SK-N-SH (cell line): ENCODE data around the gene MED27. TPM values are rescaled to one million over a fixed set of nuclear protein-coding genes. Genes with fewer than 3 reads are reported as not detected.

Source experiments
- CTCF ChIA-PET: fragments of 300-600, 350-600 bp; formaldehyde crosslinking; extraction: SDS; loops from one replicate; lab custom pipeline; 2021; lab: Yijun Ruan, JAX
- POLR2A ChIA-PET: fragments of 350-600 bp; sonication (Branson Sonifier 250); formaldehyde crosslinking; extraction: SDS; loops from one replicate; lab custom pipeline; 2020; ENCODE audit warnings: antibody characterized with exemption, inconsistent platforms; lab: Yijun Ruan, JAX
- DNase-seq: peaks from one replicate; pipeline ENCODE4 v3.0.0; 2012
- H2AFZ ChIP-seq: fragments of 200-600 bp; sonication (generic); 2 replicates; pipeline ENCODE4 v1.8.1; 2016; ENCODE audit warnings: antibody characterized with exemption, mild to moderate bottlenecking, low read depth
- H3F3A ChIP-seq: fragments of 200-600 bp; sonication (generic); replicated peaks from 2 replicates; pipeline ENCODE3; 2016; ENCODE audit warnings: antibody characterized with exemption, mild to moderate bottlenecking; ENCODE audit not compliant: insufficient read depth
- H3K27ac ChIP-seq, 2 experiments: fragments of 200-500 bp in 1 of 2; fragments of 200-600 bp in 1 of 2; sonication (Bioruptor generic) in 1 of 2; sonication (generic), shearing (Covaris generic) in 1 of 2; 2 replicates each; pipeline versions ENCODE4 v1.5.1 to v1.6.1; 2014 to 2016; ENCODE audit warnings: low read depth in 2 of 2, inconsistent platforms in 1 of 2, low read length in 1 of 2, mild to moderate bottlenecking in 1 of 2, mixed read lengths in 1 of 2
- H3K27me3 ChIP-seq: fragments of 200-600 bp; sonication (generic), shearing (Covaris generic); 2 replicates; pipeline ENCODE4 v1.6.1; 2016; ENCODE audit warnings: mixed run types; ENCODE audit not compliant: insufficient read depth
- H3K36me3 ChIP-seq, 2 experiments: fragments of 200-500 bp in 1 of 2; fragments of 200-600 bp in 1 of 2; sonication (Bioruptor generic) in 1 of 2; sonication (generic) in 1 of 2; replicated peaks in 1 of 2; 2 replicates each; pipeline versions ENCODE3 to v1.5.1; 2014 to 2016; ENCODE audit warnings: low read length in 1 of 2, mild to moderate bottlenecking in 1 of 2; ENCODE audit not compliant: insufficient read depth in 2 of 2, control insufficient read depth in 1 of 2
- H3K4me1 ChIP-seq, 2 experiments: fragments of 200-500 bp in 1 of 2; fragments of 200-600 bp in 1 of 2; sonication (Bioruptor generic) in 1 of 2; sonication (generic), shearing (Covaris generic) in 1 of 2; 2 replicates each; pipeline versions ENCODE4 v1.5.1 to v1.6.1; 2014 to 2016; ENCODE audit warnings: low read depth in 1 of 2, low read length in 1 of 2, mixed run types in 1 of 2; ENCODE audit not compliant: insufficient read depth in 2 of 2, control insufficient read depth in 1 of 2
- H3K4me2 ChIP-seq: fragments of 200-600 bp; sonication (generic), shearing (Covaris generic); 2 replicates; pipeline ENCODE4 v1.6.1; 2017; ENCODE audit warnings: mixed run types
- H3K4me3 ChIP-seq, 2 experiments: fragments of 200-500 bp in 1 of 2; fragments of 200-600 bp in 1 of 2; sonication (Bioruptor generic) in 1 of 2; sonication (generic), shearing (Covaris generic) in 1 of 2; 2 replicates each; pipeline versions ENCODE4 v1.5.1 to v1.8.1; 2014 to 2016; ENCODE audit warnings: low read depth in 2 of 2, inconsistent platforms in 1 of 2, low read length in 1 of 2, mild to moderate bottlenecking in 1 of 2, mixed read lengths in 1 of 2, moderate library complexity in 1 of 2
- H3K79me2 ChIP-seq: fragments of 200-600 bp; sonication (generic); 2 replicates; pipeline ENCODE4 v1.8.1; 2017; ENCODE audit warnings: mild to moderate bottlenecking; ENCODE audit not compliant: insufficient read depth
- H3K9ac ChIP-seq: fragments of 200-600 bp; sonication (generic); 2 replicates; pipeline ENCODE4 v1.6.1; 2017; ENCODE audit warnings: mixed run types
- H3K9me2 ChIP-seq: fragments of 200-600 bp; sonication (generic); 2 replicates; pipeline ENCODE4 v1.6.1; 2017; ENCODE audit warnings: mixed run types
- H3K9me3 ChIP-seq: fragments of 200-600 bp; sonication (generic); 2 replicates; pipeline ENCODE4 v1.6.1; 2017; ENCODE audit warnings: mixed run types, mild to moderate bottlenecking, moderate library complexity
- H4K20me1 ChIP-seq: fragments of 200-600 bp; sonication (generic); 2 replicates; pipeline ENCODE4 v1.6.1; 2017; ENCODE audit warnings: mild to moderate bottlenecking, mixed run types; ENCODE audit not compliant: insufficient read depth
- CHD2 ChIP-seq: fragments of 150-350 bp; IDR thresholded peaks from 2 replicates; pipeline ENCODE4 v1.6.1; 2018; ENCODE audit warnings: low read length; ENCODE audit not compliant: partially characterized antibody
- ELF1 ChIP-seq: IDR thresholded peaks from 2 replicates; pipeline ENCODE4 v1.4.0; 2012
- GABPA ChIP-seq: IDR thresholded peaks from 2 replicates; pipeline ENCODE4 v1.4.0; 2012; ENCODE audit warnings: low read depth, mild to moderate bottlenecking
- IRF3 ChIP-seq: fragments of 150-350 bp; IDR thresholded peaks from 2 replicates; pipeline ENCODE4 v1.6.1; 2016; ENCODE audit warnings: mild to moderate bottlenecking, low read depth, low read length
- MAX ChIP-seq: IDR thresholded peaks from 2 replicates; pipeline ENCODE4 v1.4.0; 2012; ENCODE audit warnings: low read depth
- MEF2A ChIP-seq: IDR thresholded peaks from 2 replicates; pipeline ENCODE4 v1.4.0; 2012; ENCODE audit warnings: low read depth, borderline replicate concordance
- MXI1 ChIP-seq: IDR thresholded peaks from 2 replicates; pipeline ENCODE4 v1.6.1; 2012; ENCODE audit warnings: mild to moderate bottlenecking, low read depth, low read length, improper control_type of control experiment
- NFIC ChIP-seq: IDR thresholded peaks from 2 replicates; pipeline ENCODE4 v1.4.0; 2012; ENCODE audit warnings: borderline replicate concordance
- NRF1 ChIP-seq: IDR thresholded peaks from 2 replicates; pipeline ENCODE4 v1.6.1; 2012; ENCODE audit warnings: low read depth, mild to moderate bottlenecking, low read length
- POLR2AphosphoS5 ChIP-seq: IDR thresholded peaks from 2 replicates; pipeline ENCODE4 v1.6.1; 2012; ENCODE audit warnings: low read depth, low read length
- RAD21 ChIP-seq: IDR thresholded peaks from 2 replicates; pipeline ENCODE4 v1.6.1; 2012; ENCODE audit warnings: mild to moderate bottlenecking, low read length
- RCOR1 ChIP-seq: fragments of 150-350 bp; IDR thresholded peaks from 2 replicates; pipeline ENCODE4 v1.6.1; 2017; ENCODE audit warnings: antibody characterized with exemption, low read length
- REST ChIP-seq: IDR thresholded peaks from 2 replicates; pipeline ENCODE4 v1.6.1; 2012; ENCODE audit warnings: mild to moderate bottlenecking, low read depth, low read length, moderate library complexity
- RXRA ChIP-seq: IDR thresholded peaks from 2 replicates; pipeline ENCODE4 v1.4.0; 2012; ENCODE audit warnings: low read depth, mild to moderate bottlenecking, borderline replicate concordance
- SIN3A ChIP-seq: IDR thresholded peaks from 2 replicates; pipeline ENCODE4 v1.6.1; 2012; ENCODE audit warnings: low read depth, mild to moderate bottlenecking, low read length, moderate library complexity, borderline replicate concordance
- TCF12 ChIP-seq: IDR thresholded peaks from 2 replicates; pipeline ENCODE4 v1.4.0; 2012
- TEAD4 ChIP-seq: IDR thresholded peaks from 2 replicates; pipeline ENCODE4 v1.4.0; 2012; ENCODE audit warnings: mild to moderate bottlenecking, borderline replicate concordance; ENCODE audit not compliant: insufficient read depth
- USF2 ChIP-seq: fragments of 150-350 bp; IDR thresholded peaks from 2 replicates; pipeline ENCODE4 v1.6.1; 2017; ENCODE audit warnings: antibody characterized with exemption, low read length, low read depth, borderline replicate concordance
- YY1 ChIP-seq: IDR thresholded peaks from 2 replicates; pipeline ENCODE4 v1.4.0; 2012; ENCODE audit warnings: low read depth, mild to moderate bottlenecking
- WGBS: methylation state at CpG from one replicate; pipeline ENCODE4 v1.1.6; 2017; ENCODE audit warnings: low lambda C conversion rate; 5-methylcytosine and 5-hydroxymethylcytosine counted together
- polyA plus RNA-seq, 3 experiments: library from polyadenylated mRNA; depleted of rRNA; stranded (reverse); fragments of >200 nt; gene quantifications; 2 replicates each; pipeline ENCODE4 v1.2.3, GENCODE V29; 2012

Gene MED27
- polyA plus RNA-seq, 1 of the 3 experiments (the other 2 are of a cell fraction): 35.0 TPM

- Histone ChIP-seq H3F3A (peaks cover 4% of the 10 kb centered on the region), H4K20me1 (no peaks in the 10 kb centered on the region), H3K27me3 (no peaks in the 10 kb centered on the region), H3K4me2 (no peak overlapping the region), H3K4me3 (no peak overlapping the region), H3K9ac (no peak overlapping the region), H3K9me3 (0 out of 2 replicates have a peak, but pooled peaks cover 6% of the 10 kb centered on the region), H3K9me2 (no peaks in the 10 kb centered on the region), H3K79me2 (no peaks in the 10 kb centered on the region; the same call in 1 of the 2 replicates), H2AFZ (no peak overlapping the region), H3K27ac (0 out of 4 replicates have a peak overlapping the region, but pooled peaks of 1 of the 2 experiments have one; percentile 5), H3K36me3 (peaks cover 2 to 6% of the 10 kb centered on the region in 2 experiments), H3K4me1 (peaks cover 9 to 53% of the 10 kb centered on the region in 2 experiments)
- WGBS: 95% methylated on average over 3 of the region's 3 CpGs
- CTCF ChIA-PET: interaction anchor here (1.8 to 2.5 kb wide), 2 partner anchors 12 to 24 kb away, joined by 5 to 8 read pairs; no protein-coding TSS in a partner anchor
- POLR2A ChIA-PET: no interaction called here
- no peak for DNase-seq
- no peak for TF ChIP-seq CHD2
- no peak for TF ChIP-seq POLR2AphosphoS5
- TF ChIP-seq SIN3A: no peak
- no peak for TF ChIP-seq MEF2A
- TF ChIP-seq RXRA: no peak
- TF ChIP-seq YY1: no peak
- no peak for TF ChIP-seq MXI1
- no peak for TF ChIP-seq NFIC
- no peak for TF ChIP-seq USF2
- no peak for TF ChIP-seq RAD21
- TF ChIP-seq TCF12: no peak
- TF ChIP-seq REST: no peak
- TF ChIP-seq GABPA: no peak
- TF ChIP-seq ELF1: no peak
- TF ChIP-seq TEAD4: no peak
- no peak for TF ChIP-seq NRF1
- TF ChIP-seq IRF3: no peak
- no peak for TF ChIP-seq MAX
- TF ChIP-seq RCOR1: no peak
Measured at GRCh38 chr9:132000659-132001058, 79.0 kb downstream of the MED27 start.
